GM21423 (cell line): ENCODE data around the gene NGEF.

Source experiments
- ATAC-seq: cut with Tn5 transposase; IDR thresholded peaks from one replicate; pipeline ENCODE4 v1.9.1; 2021; ENCODE audit warnings: mild to moderate bottlenecking, moderate library complexity; ENCODE audit not compliant: unreplicated experiment

NGEF gene

GRCh38 chr2:232887171-232887850 lies 125.7 kb downstream of the NGEF start:
- no peak for ATAC-seq

GRCh38 chr2:232886632-232887031 lies 126.4 kb downstream of the NGEF start:
- no peak for ATAC-seq

DNA sequence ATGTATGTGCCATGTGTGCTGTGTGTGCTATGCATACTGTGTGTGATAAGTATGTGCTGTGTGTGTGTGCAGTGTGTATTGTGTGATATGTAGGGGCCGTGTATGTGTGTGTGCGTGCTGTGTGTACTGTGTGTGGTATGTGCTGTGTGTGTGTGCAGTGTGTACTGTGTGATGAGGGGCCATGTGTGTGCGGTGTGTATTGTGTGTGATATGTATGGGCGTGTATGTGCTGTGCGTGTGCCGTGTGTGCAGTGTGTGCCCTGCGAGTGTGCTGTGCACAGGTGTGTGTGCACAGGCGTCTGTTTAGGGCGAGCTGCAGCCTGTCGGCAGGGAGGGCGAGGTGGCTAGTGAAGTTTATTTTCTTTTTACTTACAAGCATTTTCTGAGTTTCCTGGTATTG lies 126.9 kb downstream of the NGEF start:
- ATAC-seq, result no peak

GRCh38 chr2:232885264-232885961 lies 127.6 kb downstream of the NGEF start:
- ATAC-seq, result no peak

GRCh38 chr2:232884549-232885263 lies 128.3 kb downstream of the NGEF start:
- no peak for ATAC-seq

DNA sequence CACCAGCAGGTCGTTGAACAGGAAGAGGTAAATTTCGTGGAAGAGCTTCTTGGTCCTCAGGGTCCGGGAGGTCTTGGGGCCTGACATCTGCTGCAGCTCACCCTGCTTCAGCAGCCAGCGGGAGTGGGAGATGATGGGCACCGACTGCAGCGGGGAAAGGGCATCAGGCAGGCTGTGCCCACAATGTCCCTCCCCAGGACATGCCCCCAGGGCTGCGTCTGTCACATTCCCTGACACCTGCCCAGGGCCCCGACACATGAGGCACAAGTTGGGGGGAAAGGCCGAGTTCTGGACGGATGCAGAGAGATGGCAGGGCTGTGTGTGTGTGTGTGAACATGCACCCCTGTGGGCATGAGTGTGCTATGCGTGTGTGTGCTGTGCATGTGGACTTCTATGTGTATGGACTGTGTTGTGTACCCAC lies 129.0 kb downstream of the NGEF start:
- ATAC-seq, result no peak

DNA sequence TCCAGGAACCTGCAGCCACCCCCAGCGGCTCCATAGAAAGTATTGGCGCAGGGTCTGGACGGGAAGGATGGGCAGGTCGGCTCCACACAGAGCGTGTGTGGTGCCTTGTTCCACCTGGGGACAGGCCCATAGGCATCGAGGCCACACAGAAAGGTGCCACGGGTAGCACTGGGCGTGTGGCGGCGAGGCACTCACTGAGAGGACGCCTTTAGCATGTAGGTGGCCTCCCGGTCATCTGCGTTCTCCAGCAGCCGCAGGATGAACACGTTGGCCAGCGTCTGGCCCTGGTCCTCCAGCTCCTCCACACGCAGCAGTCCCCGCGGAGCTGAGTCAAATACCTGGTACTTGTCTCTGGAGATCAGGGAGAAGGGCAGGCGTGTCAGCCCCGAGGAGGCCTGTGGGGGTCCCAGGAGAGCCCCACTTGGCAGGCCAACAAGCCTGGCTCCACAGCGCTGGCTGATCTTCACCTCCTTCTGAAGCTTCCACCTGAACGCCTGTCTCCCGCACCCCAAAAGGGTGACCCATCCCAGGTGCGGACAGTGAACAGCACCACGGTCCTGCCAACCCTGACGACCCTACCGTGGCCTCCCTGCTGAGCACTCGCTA lies 129.8 kb downstream of the NGEF start:
- ATAC-seq, result no peak

DNA sequence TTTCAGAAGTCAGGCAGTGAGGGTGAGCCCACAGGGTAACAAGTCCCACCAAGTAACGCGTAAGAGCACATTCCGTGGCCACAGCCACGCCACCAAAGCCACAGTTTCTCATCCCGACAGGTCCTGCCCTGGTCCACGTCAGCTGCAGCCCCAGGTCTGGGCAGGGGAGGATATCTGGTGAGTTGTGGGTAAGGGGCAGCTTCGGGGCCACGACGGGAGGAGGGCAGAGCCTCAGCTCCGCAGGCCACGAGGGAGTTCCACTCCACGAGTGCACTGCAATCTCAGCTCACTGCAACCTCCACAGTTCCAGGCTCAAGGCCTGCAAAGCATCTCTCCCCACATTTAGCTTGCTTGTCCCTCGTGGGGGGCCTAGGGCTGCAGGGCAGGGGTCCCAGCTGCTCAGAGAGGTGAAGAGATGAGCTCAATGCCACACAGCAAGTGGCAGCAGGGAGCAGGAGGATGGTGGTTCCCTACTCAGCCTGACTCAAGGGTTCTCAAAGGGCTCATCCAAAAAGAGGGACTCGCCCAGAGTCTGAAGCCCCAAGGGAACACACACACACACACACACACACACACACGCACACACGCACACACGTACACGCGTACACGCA lies 130.4 kb downstream of the NGEF start:
- no peak for ATAC-seq

DNA sequence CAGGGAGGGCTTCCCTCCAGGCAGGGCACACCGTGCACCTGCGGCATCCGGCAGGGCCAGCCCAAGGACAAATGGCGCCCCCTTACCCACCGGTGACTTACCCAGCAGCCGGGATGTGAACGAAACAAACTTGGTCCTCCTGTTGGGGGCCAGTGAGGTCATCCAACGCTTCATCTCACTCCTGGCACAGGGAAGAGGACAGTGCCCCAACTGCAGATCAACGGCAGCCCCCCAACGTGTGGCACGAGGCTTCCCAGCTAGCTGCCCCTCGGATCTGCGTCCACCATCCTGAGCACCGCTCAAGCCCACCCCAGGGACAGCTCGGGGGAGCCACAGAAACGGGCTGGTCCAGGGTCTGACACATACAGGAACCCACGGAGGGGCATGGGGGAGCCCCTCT lies 131.0 kb downstream of the NGEF start:
- ATAC-seq, result no peak

DNA sequence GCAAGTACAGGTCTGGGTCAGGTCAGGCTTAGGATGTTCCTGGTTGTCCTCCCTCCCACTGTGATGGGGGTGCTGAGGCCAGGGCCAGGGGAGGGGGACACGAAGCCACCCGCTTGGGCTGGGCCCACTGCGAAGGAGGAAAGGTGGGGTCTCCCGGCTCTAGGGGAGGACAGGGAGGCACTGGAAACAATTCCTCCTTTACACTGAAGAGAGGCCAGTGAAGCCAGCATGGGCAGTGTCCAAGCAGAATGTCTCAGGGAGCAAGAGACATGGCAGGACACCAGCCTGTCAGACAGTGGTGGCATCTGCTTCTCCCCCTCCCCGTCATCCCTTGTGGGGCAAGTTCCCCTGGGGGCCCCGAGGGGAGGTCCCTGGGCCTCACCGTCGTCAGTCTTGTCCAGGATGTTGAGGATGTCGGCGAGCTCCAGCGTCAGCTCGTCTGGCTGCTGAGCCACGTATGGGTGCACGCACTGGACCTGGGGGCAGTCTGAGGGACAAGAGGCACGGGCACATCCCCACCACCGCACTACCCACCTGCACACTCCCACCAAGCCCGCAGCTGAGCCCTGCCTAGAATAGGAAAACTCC lies 132.2 kb downstream of the NGEF start:
- no peak for ATAC-seq

DNA sequence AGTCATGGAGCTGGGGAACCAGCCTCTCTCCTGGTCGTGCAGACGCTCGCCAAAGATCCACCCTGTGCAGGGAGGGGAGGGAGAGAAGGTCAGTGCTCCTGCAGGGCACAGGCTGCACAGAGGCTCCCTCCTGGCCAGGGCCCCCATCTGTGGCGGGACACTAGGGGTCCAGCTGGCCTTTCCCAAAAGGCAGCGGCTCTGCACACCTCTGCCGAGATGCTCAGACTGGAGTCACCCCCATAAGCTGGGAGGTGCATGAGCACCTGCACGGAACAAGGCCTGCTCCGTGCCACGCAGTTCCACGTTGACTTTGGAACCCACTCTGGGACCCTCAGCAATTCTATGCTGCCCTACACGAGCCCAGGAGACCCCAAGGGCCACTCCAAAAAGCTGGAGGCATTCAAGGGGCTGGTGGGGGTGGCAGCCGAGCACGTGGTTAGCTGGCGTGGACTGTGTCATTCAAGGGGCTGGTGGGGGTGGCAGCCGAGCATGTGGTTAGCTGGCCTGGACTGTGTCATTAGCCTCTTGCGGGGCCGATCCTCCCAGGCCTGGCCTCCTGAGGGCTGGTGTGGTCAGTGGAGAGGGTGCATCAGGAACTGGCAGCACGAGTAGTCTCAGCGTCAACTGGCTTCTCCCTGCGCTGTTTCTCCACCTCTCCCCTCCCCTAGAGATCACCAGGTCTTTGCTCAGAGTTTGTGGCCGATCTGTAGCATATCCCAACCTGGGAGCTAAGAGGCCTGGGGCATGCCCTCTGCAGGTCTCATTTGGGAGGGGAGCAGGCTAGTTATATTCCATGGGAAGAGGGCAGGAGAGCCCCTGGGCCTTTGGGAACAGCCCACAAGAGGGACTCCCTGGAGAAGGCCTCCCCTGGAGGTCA lies 133.2 kb downstream of the NGEF start:
- no peak for ATAC-seq

DNA sequence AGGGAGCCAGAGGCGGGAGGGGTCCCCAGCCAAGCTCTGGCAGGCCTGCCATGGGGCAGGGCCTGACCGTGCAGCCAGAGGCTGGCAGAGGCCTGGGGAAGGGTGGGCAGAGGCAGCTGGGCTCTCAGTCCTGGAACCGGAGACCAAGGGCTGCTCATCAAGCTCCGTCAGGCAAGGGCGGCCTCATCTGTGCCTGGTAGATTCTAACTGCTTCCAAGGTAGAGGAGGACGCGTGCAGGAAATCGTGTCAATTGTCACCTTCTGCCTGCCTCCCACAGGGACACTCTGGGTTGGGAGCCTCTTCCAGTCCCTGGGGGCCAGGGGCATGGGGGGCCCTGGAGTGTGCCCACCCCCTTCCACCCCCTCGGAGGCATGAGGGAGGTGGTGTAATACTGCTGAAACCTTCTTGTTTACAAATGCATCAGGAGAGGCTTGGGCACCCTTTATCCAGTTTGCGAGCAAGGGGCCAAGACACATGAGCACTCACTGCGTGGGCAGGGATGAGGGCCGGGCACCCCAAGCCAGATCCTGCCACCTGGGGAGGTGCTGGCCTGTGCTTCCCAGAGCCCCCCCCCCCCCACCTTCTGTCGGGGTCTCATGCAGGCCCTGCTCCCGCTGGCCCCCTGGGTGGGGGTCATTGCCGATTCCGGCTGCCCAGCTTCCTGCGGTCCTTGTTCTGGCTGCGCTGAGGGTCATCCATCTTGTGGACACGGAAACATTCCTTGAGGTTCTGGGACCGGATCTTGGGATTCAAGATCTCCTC lies 134.0 kb downstream of the NGEF start:
- ATAC-seq, result no peak

DNA sequence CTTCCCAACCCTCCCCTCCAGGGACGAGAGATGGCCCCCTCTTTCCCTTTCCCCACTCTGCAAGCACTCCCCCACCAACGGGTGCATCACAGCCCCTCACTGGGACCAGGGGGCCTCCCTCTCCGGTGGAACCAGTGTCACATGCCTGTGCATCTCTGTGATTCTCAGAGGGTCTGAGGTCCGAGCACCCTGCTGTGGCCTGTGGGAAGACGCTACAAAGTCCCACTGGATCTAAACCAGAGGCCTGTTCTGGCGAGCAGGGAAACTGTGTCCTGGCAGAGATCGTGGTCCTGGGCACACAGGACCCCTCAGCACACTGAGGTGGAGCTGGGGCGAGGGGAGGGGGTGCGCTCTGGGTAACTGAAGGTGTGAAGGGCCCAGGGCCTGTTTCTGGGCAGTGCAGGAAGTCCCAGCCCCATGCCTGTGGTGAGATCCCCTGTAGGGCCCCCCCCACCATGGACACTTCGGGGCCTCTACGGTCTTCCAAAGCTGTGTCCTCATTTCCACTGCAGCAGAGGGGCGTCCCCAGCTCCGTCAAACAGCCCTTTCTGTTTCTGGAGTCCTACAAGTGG lies 135.0 kb downstream of the NGEF start:
- no peak for ATAC-seq

- ATAC-seq, result no peak
Measured at GRCh38 chr2:232876978-232877441, 136.0 kb downstream of the NGEF start.

GRCh38 chr2:232876161-232876977 lies 136.7 kb downstream of the NGEF start:
- ATAC-seq, result no peak

- no peak for ATAC-seq
Measured at GRCh38 chr2:232875256-232876121, 137.6 kb downstream of the NGEF start.

DNA sequence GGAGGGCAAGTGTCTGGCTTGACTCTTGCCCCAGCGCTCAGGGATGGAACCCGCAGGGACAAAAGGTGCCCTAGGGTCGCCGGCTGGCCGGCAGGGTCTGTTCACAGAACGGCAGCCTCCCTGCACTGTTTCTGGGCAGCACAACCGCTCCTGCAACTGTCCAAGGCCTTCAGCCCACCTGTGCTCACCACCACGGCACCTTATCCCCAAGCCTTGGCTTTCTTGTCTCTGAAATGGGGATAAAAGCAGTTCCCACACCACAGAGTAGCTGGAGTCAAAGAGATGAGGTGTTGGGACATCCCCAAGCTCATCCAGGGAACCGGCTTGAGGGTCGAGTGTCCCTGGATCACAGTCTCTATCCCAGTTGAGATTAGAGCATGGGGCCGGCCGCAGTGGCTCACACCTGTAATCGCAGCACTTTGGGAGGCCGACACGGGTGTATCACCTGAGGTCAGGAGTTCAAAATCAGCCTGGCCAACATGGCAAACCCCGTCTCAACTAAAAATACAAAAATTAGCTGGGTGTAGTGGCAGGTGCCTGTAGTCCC lies 138.3 kb downstream of the NGEF start:
- ATAC-seq, result no peak
